CD14-positive monocyte (primary cell): ENCODE results near the gene ARFIP2. TPM values are rescaled to one million over a fixed set of nuclear protein-coding genes. Genes with fewer than 3 reads are reported as not detected.
A peak's percentile ranks its signal among the peaks of the same experiment; 100 is the strongest.

Experiments used
- DNase-seq, 3 donors: peaks; one replicate each; pipeline ENCODE4 v3.0.0-alpha.2; 2011 to 2022
- H2AFZ ChIP-seq: 2 replicates; pipeline ENCODE4 v1.6.0; 2012; ENCODE audit warnings: mild to moderate bottlenecking, low read depth, low read length, inconsistent platforms; ENCODE audit not compliant: insufficient read depth, poor library complexity, severe bottlenecking
- H3K27ac ChIP-seq, 2 donors: 1 replicate in 1 of 2; 2 replicates in 1 of 2; pipeline ENCODE4 v1.5.1; 2012 to 2013; ENCODE audit warnings: low read length in 2 of 2, control low read depth in 1 of 2, inconsistent platforms in 1 of 2, low read depth in 1 of 2, mild to moderate bottlenecking in 1 of 2
- H3K27me3 ChIP-seq, 2 donors: one replicate each; pipeline versions ENCODE4 v1.6.0 to v1.6.1; 2011 to 2013; ENCODE audit warnings: low read length in 2 of 2; ENCODE audit not compliant: control insufficient read depth in 2 of 2, insufficient read depth in 2 of 2
- H3K36me3 ChIP-seq, 2 donors: replicated peaks in 1 of 2; 1 replicate in 1 of 2; 2 replicates in 1 of 2; pipeline versions ENCODE4 v1.5.1 to v1.6.1; 2012 to 2013; ENCODE audit warnings: low read length in 2 of 2, control low read depth in 1 of 2, inconsistent platforms in 1 of 2, mild to moderate bottlenecking in 1 of 2; ENCODE audit not compliant: insufficient read depth in 2 of 2, control insufficient read depth in 1 of 2
- H3K4me1 ChIP-seq, 2 donors: 1 replicate in 1 of 2; 2 replicates in 1 of 2; pipeline versions ENCODE4 v1.5.1 to v1.6.1; 2012 to 2013; ENCODE audit warnings: low read length in 2 of 2, control low read depth in 1 of 2, inconsistent platforms in 1 of 2, mild to moderate bottlenecking in 1 of 2, moderate library complexity in 1 of 2; ENCODE audit not compliant: insufficient read depth in 2 of 2, control insufficient read depth in 1 of 2
- H3K4me2 ChIP-seq: replicated peaks from 2 replicates; pipeline ENCODE3; 2012; ENCODE audit warnings: low read length, moderate library complexity, mild to moderate bottlenecking; ENCODE audit not compliant: poor library complexity, severe bottlenecking; ENCODE audit errors: extremely low read depth
- H3K4me3 ChIP-seq, 3 experiments: fragments of 200-600 bp in 1 of 3; sonication (generic) in 1 of 3; replicated peaks in 1 of 3; 1 replicate in 2 of 3; 2 replicates in 1 of 3; pipeline ENCODE4 v1.5.1; 2011 to 2013; ENCODE audit warnings: low read length in 3 of 3, mild to moderate bottlenecking in 3 of 3, control low read depth in 2 of 3, low read depth in 2 of 3, inconsistent platforms in 1 of 3, moderate library complexity in 1 of 3
- H3K79me2 ChIP-seq: 2 replicates; pipeline ENCODE4 v1.6.0; 2012; ENCODE audit warnings: mild to moderate bottlenecking, control low read depth, inconsistent platforms, low read length, moderate library complexity; ENCODE audit not compliant: insufficient read depth
- H3K9ac ChIP-seq: 2 replicates; pipeline ENCODE4 v1.6.0; 2017; ENCODE audit warnings: low read length, mild to moderate bottlenecking; ENCODE audit not compliant: insufficient read depth, poor library complexity, severe bottlenecking
- H3K9me3 ChIP-seq, 2 donors: replicated peaks in 1 of 2; 1 replicate in 1 of 2; 2 replicates in 1 of 2; pipeline versions ENCODE4 v1.5.1 to v1.6.1; 2012 to 2013; ENCODE audit warnings: low read length in 2 of 2, control low read depth in 1 of 2; ENCODE audit not compliant: control insufficient read depth in 1 of 2, insufficient read depth in 1 of 2
- H4K20me1 ChIP-seq: 2 replicates; pipeline ENCODE4 v1.6.0; 2012; ENCODE audit warnings: mild to moderate bottlenecking, low read length, control low read depth, moderate library complexity; ENCODE audit not compliant: insufficient read depth
- H3K27ac Mint-ChIP-seq, 7 donors: one replicate each; pipeline ENCODE4 v1.8.0; 2020; ENCODE audit warnings: mild to moderate bottlenecking in 7 of 7, mixed read lengths in 7 of 7, moderate library complexity in 6 of 7, inconsistent platforms in 2 of 7
- H3K27me3 Mint-ChIP-seq, 3 donors: one replicate each; pipeline ENCODE4 v1.8.0; 2021 to 2022; ENCODE audit warnings: low read depth in 3 of 3, mild to moderate bottlenecking in 3 of 3, mixed read lengths in 3 of 3, moderate library complexity in 3 of 3, inconsistent platforms in 1 of 3
- H3K36me3 Mint-ChIP-seq, 2 donors: one replicate each; pipeline ENCODE4 v1.8.0; 2020; ENCODE audit warnings: mixed read lengths in 2 of 2, inconsistent platforms in 1 of 2, mild to moderate bottlenecking in 1 of 2
- H3K4me1 Mint-ChIP-seq: one replicate; pipeline ENCODE4 v1.8.0; 2020; ENCODE audit warnings: mild to moderate bottlenecking, mixed read lengths
- H3K4me3 Mint-ChIP-seq, 2 donors: one replicate each; pipeline ENCODE4 v1.8.0; 2020; ENCODE audit warnings: mild to moderate bottlenecking in 2 of 2, mixed read lengths in 2 of 2, moderate library complexity in 1 of 2
- H3K9me3 Mint-ChIP-seq, 7 donors: one replicate each; pipeline ENCODE4 v1.8.0; 2020 to 2022; ENCODE audit warnings: mixed read lengths in 7 of 7, mild to moderate bottlenecking in 6 of 7, moderate library complexity in 6 of 7, inconsistent platforms in 2 of 7
- CTCF ChIP-seq: fragments of 200-600 bp; IDR thresholded peaks from one replicate; pipeline ENCODE4 v1.8.0; 2022; ENCODE audit warnings: antibody characterized with exemption, mild to moderate bottlenecking
- WGBS: methylation state at CpG from one replicate; pipeline ENCODE4 v1.1.5; 2013; ENCODE audit warnings: missing lambda C conversion rate; ENCODE audit not compliant: insufficient coverage; 5-methylcytosine and 5-hydroxymethylcytosine counted together
- intact Hi-C, 2 donors: fragments of 100-400 bp; cut with micrococcal nuclease; formaldehyde crosslinking; loops; one replicate each; pipeline versions ENCODE4 v1.15.0 to v1.15.1; 2023
- polyA plus RNA-seq, 3 donors: library from polyadenylated mRNA; depleted of rRNA in 1 of 3; unstranded in 2 of 3; stranded (reverse) in 1 of 3; fragments of 300-500 nt in 2 of 3; fragments of >200 nt in 1 of 3; fragmentation: Illumina TruSeq in 2 of 3; gene quantifications; 1 replicate in 2 of 3; 2 replicates in 1 of 3; pipeline ENCODE4 v1.2.3, GENCODE V29; 2012 to 2021

ARFIP2 gene
- polyA plus RNA-seq, 3 donors = 21.6 to 43.8 (median 27.2) TPM

GRCh38 chr11:6505577-6506240 is 24.6 kb upstream of the ARFIP2 start:
- Mint-ChIP-seq H3K4me1 (no peaks in the 10 kb centered on the region), H3K4me3 (no peak overlapping the region), H3K9me3 (no peaks in the 10 kb centered on the region), H3K36me3 (peaks cover 40 to 48% of the 10 kb centered on the region in 2 donors), H3K27ac (no peak overlapping the region), H3K27me3 (no peaks in the 10 kb centered on the region)
- Histone ChIP-seq H3K27me3 (no peaks in the 10 kb centered on the region), H4K20me1 (no peaks in the 10 kb centered on the region), H3K36me3 (peaks cover 9 to 58% of the 10 kb centered on the region in 2 donors), H3K4me1 (no peaks in the 10 kb centered on the region), H3K4me3 (no peak overlapping the region), H3K27ac (no peak overlapping the region), H3K9me3 (no peaks in the 10 kb centered on the region), H3K79me2 (no peaks in the 10 kb centered on the region), H3K9ac (no peak overlapping the region), H3K4me2 (no peak overlapping the region), H2AFZ (no peak overlapping the region)
- intact Hi-C loops = loop anchor here (5.0 to 10.0 kb wide), 2 partner anchors 61 to 128 kb away; partner anchors contain the start of gene HPX (in 1 of the 2)
- WGBS = no CpG with 5 or more reads among the region's 2 CpGs
- DNase-seq = peak; percentile 18 to 42 (median 40)
- TF ChIP-seq CTCF = peak; percentile 78

- Mint-ChIP-seq H3K27ac (peak overlapping the region in 4 of 7 donors; percentile 25 to 67 (median 42)), H3K4me3 (no peak overlapping the region), H3K4me1 (no peaks in the 10 kb centered on the region), H3K36me3 (peaks cover 45 to 55% of the 10 kb centered on the region in 2 donors), H3K9me3 (no peaks in the 10 kb centered on the region), H3K27me3 (no peaks in the 10 kb centered on the region)
- no peaks in the 10 kb centered on the region for H4K20me1 ChIP-seq
- no peak for TF ChIP-seq CTCF
- no peak overlapping the region for H3K4me3 ChIP-seq
- no peaks in the 10 kb centered on the region for H3K9me3 ChIP-seq
- peaks cover 9 to 57% of the 10 kb centered on the region in 2 donors for H3K36me3 ChIP-seq
- H3K27ac ChIP-seq = no peak overlapping the region
- no peak overlapping the region for H3K9ac ChIP-seq
- DNase-seq = no peak
- WGBS = 100% methylated on average over 1 of the region's 3 CpGs
- no peak overlapping the region for H2AFZ ChIP-seq
- intact Hi-C loops = loop anchor here in 1 of 2 donors (10.0 kb wide), 1 partner anchor 59 kb away; the partner anchor contains the start of gene HPX
- H3K79me2 ChIP-seq = no peaks in the 10 kb centered on the region
- no peaks in the 10 kb centered on the region for H3K4me1 ChIP-seq
- no peak overlapping the region for H3K4me2 ChIP-seq
- no peaks in the 10 kb centered on the region for H3K27me3 ChIP-seq
Observed at GRCh38 chr11:6504166-6504565, 23.0 kb upstream of the ARFIP2 start.
